Measurements from ENCODE around the gene LHFPL6.

LHFPL6 gene

DNA sequence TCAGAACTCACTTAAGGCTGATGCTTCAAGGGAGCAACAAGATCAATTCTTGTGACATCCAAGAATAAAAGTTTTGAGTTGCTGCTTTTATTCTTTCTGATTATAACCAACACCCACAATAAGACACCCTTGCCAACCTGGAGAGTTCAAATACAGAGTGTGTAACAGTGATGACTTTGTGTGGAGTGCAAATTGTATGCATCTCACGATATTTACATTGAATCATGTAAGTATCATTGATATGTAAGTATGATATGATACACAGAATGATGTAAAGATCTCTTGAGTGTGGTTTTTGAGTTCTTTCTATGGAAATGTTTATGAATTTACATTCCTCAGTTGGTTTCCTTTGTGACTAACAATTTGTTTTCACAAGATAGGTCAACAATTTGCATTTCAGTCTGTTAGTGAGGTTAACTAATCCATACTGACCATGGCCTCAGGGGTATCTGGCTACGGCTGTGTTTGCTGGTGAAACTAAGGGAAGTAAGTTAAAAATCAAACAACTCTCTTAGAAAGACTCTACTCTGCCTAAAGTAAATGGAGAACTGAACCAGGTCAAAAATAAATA lies 12.4 kb downstream of the LHFPL6 start:
- no peak for DNase-seq

DNA sequence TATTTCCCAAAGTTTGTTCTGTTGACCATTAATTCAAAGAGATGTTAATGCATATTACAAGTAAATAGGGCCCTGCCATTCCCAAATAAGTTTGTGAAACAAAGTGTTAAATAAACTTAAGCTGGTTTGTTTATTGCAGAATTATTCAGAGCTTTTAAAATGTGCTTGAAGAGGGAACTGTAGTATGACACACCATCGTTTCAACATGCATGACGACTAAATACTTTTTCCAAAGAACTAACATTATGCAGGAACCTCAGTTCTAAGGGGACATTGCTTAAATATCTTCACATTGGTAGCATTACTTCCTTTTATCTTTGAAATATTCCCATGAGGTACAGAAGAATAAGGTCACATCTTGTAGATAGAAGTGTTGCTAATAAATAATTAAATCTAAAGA lies 14.6 kb downstream of the LHFPL6 start:
- no peak for DNase-seq

DNA sequence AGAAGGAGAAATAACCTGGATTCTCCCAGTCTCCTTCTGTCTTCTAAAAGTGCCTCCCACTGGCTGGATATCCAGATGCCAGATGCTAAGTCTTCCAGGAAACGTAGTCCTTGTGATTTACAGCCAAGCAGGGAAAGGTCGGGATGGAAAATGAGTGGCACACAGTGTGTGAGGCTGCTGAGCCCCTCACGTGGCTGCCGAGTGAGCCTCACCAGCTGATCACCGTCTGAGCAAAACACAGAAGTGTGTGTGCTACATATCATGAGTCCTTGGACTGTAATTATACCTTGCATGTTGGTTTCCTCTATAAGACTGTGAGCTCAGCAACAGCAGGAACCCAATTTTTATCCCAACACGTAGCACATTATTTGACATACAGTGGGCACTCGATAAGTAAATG lies 15.1 kb downstream of the LHFPL6 start:
- no peak for DNase-seq

DNA sequence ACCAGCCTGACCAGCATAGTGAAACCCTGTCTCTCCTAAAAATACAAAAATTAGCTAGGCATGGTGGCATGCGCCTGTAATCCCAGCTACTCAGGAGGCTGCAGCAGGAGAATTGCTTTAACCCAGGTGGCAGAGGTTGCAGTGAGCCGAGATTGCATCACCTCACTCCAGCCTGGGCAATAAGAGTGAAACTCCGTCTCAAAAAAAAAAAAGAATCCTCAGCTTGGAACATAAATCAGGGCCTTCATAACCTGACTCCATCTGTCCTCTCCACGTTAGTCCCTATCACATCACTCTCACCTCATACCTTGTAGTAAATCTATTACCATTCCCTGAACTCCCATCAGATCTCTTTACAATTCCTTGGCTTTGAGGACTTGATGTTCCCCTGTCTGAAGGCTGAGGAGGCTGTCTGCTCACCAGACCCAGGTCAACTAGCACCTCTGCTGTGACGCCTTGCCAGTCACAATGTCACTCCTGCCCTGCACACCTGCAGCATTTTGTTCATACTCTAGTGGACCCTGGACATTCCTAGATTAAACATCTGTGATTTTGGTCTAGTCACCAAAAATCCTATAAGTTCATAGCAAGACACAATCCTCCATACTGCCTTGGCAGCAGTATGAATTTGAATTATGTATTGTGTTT lies 15.9 kb downstream of the LHFPL6 start:
- no peak for DNase-seq

DNA sequence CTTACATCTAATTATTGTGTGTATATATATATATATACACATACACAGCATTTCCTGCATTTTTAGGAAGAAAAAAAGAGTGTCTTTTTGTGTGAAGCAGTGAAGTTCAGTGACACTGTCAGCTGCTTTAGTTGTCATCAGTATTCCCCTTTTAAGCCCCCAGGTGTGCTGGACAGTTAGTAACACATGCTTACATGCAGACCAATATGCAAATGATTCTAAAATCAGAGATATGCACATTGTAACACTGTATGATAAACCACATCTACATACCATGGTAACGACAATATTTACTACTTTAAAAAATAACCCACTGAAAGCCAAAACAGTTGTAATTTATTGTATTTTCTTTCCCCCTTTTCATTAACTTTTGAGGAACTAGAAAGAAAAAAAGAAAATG lies 16.8 kb downstream of the LHFPL6 start:
- DNase-seq = no peak

DNA sequence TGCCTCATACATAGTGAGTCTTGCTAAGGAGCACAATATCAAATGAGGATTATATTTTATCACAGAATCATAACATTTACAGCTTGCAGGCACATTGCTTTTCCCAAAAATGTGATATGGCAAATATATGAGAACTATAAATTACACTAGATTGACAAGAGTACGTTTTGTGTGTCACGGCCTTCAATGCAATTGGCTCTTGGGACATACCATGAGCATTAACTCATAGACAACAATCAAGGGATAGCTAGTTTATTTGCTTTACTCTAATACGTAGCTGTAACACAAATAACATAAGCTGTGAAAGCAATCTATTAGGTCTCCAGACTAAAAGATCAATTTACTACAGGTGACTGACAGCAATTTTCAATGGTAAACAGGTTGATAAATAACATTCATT lies 17.8 kb downstream of the LHFPL6 start:
- DNase-seq = no peak

DNA sequence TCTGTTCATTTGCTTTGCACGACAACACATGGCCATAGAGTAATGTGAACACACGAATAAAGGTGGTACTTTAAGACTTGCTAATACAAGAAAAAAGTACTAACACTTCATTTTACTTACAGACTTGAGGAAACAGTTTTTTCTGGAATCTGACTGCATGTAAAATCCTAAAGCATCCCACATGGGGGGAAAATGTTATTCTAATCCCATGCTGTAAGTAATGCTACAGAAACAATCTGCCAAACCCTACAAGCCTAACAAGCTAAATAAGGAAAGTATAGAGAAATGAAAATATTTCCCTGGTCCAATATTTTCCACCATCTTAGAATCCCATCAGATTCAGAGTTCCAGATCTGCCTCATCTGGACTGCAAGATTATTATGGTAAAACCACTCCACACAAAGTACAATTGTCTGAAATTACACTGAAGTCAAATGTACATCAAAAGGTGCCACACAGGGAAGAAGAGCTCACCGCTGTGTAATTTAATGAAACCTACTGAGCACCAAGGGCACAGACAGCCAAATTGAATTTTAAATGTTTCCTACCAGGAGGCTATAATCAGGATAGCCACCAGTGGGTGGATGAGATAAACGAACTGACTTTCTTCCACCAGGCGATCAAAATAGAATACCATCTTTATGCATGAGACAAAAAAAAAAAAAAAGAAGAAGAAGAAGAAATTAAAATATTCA lies 22.0 kb downstream of the LHFPL6 start:
- no peak for DNase-seq

DNA sequence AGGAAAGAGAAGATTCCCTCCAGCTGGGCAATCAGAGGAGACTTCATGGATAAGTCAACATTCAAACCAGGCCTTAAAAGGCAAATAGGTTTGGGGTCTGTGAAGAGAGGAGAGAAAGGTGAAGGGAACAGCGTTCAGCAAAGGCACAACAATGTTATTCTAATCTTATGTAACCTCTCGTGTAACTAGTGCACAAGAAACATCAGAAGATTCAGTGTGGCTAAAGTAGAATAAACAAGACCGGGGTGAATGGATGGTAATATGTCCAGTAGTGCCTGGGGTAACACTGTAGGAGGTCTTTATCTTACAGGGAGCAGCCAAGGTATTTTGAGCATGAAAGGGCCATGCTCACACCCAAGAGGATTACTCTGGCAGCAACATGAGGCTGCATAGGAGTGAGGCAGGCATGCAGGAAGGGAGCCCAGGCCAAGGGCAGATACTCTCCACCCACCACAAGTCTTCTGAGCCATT lies 24.1 kb downstream of the LHFPL6 start:
- no peak for DNase-seq

DNA sequence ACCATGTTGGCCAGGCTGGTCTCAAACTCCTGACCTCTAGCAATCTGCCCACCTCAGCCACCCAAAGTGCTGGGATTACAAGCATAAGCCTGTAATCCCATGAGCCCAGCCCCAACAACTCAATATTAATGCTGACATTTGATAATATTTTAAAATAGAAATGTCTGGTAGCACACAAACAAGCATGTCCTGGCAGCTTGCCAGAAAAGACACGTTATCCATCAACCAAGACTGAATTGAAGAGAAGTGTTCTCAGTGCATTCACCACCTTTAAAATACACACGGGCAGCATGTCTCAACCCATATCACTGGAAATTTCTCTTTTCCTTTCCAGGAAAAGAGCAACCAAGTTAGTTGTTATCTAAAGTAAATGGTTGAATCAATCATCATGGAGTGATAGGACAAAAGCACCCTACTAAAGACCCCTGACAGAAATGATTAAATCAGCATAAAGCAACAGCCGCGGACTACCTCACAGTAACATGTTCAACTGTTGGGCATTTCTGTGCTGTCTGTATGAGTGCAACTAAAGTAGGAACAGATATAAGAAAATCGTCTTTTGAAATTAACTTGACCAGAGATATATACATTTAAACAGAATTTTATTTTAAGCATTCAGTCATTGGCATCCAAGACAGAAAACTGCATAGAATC lies 25.0 kb downstream of the LHFPL6 start:
- DNase-seq = no peak

DNA sequence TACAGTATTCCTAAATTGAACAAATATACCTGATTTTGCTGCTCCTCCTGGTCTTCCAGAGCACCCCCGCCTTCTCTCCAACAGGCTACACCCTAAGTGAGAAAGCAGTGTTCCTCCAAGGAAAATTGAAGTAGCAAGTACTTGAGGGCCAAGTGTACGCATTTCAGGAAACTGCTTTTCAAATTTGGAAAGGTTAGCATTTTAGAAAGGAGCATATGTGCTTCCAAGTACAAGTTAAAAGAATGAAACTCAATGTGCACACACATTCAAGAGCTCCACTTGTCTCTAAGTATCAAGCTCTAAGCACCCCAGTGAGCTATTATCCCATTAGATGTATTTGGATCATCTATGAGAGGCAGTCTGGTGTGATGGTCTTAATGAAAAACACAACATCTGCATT lies 25.8 kb downstream of the LHFPL6 start:
- DNase-seq = no peak

DNA sequence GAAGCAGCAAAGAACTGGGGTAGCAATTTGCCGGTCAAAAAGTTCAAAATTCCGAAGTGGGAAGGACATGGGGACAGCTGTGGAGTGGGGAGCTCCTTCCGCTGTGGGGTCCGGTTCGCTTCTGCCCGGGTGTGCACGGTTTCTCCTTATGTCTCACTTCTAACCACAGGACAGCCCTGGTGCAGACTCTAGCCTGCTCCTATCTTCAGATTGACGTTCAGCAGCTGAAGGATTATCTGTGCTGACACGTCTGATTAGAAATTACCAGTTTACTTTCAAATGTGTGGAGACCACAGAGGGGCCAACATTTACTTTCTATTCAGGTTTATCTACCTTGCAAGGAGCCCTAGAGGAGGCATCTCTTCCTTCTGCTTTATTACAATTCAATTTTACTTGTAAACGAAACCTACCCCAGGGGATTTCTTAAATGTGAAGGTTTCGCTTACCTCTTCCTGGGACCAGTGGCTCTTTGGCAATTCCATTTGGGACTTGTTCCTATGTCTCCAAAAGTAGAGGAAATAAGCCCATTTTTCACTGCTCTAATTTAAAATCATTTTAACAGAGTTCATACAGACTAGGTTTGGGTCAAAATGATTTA lies 27.3 kb downstream of the LHFPL6 start:
- no peak for DNase-seq

DNA sequence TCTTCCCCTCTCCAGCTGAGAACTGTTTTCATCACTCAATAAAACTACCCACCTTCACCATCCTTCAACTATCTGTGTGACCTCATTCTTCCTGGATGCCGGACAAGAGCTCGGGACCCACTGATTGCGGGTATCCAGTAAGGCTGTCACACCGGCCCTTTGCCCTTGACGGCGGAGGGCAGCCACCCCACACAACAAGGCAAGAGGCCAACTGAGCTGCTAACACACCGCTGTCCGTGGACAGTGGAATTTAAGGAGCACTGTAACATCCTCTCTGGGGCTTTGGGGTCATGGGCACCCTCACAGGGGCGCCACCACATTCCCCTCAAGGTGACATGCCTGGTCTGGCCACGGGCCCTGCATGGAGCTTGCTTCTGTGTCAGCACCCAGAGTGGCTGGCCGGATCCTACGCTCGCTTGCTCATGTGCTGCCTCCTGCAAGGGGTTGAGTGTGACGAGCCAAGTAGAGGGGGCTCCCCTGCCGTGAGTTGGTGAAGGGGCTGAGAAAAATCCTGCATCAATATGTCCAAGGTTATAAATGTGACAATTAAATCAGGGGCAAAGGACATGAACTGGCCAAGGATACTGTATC lies 31.4 kb downstream of the LHFPL6 start:
- no peak for DNase-seq

DNA sequence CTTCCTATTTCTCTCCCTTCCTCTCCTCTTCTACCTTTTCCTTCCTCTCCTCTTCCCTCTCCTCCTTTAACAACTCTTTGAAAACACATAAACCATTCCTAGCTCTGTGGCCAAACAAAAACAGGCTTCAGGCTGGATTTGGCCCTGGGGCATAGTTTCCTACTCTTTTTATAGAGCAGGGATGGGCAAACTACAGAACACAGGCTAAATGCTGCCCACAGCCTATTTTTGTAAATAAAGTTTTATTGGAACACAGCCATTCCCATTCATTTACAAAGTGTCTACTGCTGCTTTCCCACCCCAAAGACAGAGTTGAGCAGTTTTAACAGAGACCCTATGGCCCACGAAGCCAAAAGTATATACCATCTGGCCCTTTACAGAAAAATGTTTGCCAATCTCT lies 35.4 kb downstream of the LHFPL6 start:
- no peak for DNase-seq

DNA sequence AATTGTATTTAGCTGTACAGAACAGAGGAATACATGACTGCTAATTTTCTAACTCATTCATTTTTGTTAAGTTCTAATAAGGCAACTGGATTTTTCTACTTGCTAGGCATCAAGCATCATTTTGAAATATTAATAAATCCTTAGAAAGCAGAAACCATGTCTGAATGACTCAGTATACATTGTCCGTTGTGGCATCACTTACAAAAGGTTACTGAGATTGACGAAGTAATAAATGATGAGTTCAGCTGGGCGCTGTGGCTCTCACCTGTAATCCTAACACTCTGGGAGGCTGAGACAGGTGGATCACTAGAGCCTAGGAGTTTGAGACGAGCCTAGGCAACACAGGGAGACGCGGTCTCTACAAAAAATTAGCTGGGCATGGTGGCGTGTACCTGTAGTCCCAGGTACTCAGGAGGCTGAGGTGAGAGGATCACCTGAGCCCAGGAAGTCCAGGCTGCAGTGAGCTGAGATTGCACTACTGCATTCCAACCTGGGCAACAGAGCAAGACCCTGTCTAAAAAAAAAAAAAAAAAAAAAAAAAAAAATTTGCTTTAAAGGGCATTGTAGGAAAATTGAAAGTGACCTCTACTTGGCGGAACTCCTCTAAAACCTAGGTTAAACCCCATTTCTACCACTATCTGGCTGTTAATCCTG lies 36.6 kb downstream of the LHFPL6 start:
- DNase-seq = no peak

DNA sequence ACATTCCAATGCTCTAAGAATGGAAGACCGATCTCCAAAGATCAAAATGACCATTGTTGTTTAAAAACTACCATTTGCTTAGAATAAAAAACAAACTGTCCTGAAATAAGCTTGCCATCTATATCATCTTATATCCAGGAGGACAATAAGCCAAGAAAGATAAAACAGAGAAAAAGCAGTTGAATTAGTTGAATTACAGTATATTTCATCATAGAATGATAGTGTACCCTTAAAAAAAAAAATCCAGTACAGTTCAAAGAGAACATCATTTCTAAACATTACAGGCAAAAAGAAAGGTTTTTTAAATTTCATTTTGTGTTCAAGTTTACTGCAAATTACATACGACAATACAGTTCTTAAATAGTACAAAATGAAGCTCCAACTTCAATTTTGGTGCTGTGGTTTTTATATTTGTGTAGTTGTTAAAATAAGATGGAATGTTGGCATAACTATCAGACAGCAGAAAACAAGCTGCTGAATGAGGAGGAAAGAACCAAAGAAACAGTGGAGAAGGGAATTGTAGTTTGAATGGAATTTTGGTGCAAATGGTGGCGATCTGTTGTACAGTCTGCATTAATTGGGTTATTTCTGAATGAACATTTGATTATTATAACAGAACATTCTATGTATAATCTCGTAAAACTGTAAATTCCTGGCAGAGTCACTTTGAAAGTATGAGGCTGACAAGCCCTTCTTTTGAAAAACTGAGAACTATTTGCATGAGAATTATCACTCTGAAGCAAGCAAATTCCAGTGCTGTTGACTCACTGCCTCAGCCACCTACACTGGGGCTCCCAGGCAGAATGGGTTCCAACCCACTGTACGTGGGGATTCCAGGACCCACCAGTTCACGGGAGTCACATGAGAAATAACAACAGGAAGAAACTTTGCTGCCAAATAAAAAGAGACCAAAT lies 37.7 kb downstream of the LHFPL6 start:
- DNase-seq = no peak

DNA sequence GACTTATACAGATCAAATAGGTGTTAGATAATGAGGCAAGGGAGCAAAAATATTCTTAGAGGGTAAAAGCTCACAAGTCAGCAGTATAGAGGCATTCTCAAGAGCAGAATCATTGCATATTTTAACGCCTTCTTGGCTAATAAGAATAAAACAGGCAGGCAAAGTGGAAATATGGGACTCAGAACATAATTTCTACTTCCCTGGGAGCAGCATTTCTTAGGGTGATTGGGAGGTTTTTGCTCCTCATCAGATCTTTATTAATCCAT lies 39.6 kb downstream of the LHFPL6 start:
- no peak for DNase-seq

DNA sequence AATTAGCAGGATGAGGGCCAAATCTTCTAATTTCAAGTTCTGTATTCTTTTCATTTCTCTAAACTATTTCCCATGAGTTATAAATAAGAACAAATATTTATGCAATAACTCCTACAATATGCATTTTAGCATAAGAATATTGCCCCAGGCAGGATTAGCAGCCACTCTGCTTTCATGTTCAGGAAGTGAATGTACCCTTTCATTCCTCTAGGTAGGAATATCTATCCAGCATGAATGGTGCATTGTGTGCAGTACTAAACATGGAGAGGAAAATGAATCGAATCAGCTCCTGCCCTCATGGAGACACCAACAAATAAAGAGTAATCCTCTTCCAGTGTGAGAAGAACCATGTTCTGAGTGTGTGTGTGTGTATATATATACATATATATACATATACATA lies 41.0 kb downstream of the LHFPL6 start:
- no peak for DNase-seq

DNA sequence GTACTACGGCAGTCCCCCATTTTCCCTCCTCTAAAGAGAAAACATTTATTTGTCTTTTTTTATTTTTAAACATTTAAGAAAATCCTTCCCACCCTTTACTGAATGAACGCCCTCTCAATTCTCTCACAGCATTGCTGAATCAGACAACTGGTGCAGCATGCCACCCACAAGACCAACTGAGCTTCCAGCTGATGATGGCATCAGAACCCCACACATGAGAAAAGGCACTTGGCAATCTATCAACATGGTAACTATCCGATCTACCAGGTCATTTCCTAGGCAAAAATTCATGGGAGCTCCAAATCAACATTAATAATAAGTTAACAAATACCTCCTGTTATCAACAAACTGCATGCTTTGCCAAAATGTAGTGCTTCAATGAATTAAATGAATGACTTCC lies 43.1 kb downstream of the LHFPL6 start:
- no peak for DNase-seq

DNA sequence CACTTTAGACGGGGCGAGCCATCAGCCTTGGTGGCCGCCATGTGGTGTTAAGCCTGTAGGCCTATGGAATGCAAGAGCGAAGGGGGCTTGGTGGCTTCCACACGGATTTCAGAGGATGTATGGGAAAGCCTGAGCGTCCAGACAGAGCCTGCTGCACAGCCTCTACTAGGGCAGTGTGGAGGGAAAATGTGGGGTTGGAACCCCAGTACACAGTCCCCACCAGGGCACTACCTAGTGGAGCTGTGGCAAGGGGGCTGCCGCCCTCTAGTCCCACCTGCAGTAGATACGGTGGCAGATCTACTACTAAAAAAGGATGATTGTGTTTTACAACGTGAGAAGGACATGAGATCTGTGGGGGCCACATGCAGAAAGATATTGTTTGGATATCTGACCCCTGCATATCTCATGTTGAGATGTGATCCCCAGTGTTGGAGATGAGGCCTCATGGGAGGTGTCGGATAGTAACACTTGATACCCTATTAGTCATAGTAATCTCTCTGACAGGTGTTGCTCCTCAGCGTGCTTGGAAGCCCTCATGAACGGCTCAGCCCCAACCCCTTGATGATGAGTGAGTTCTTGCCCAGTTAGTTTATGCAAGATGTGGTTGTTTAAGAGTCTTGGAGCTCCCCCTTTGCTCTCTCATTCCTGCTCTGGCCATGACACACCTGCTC lies 45.6 kb downstream of the LHFPL6 start:
- no peak for DNase-seq

DNA sequence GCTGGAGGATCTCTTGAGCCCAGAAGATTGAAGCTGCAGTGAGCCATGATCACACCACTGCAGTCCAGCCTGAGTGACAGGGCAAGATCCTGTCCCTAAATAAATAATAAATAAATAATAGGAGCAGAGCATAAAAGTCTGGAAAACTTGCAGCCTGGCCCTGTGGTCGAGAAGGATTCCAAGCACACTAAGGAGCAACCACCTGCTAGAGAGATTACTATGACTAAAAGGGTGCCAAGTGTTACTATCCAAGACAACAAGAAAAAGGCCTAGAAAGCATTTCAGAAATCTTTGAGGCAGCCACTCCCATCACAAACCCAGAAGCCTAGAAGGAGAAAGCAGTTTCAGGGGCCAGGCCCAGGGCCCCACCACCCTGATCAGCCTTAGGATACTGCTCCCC lies 46.1 kb downstream of the LHFPL6 start:
- no peak for DNase-seq

DNA sequence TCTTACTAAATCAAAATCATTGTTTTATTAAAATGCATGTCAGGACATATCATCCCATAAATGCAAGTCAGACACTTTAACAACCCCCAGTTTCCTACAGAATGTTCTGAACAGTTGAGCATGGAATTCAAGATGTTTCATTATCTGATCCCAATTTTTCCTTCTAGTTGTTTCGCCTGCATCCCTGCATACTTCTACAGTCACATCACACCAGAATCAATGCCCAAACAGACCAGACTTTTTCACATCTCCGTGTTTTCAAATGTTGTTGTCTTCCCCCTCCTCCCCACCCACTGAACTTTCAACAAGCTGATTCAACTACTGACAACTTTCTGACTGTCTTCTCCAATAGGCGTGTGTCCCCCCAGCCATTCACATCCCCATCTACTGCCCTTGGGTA lies 48.6 kb downstream of the LHFPL6 start:
- no peak for DNase-seq
